PFSK-1 (cell line): Measurements from ENCODE around the gene KLF2.

Experiments
- FOXP2 ChIP-seq: optimal IDR thresholded peaks from 2 replicates; pipeline ENCODE3; 2011; ENCODE audit warnings: borderline replicate concordance, control low read depth, inconsistent platforms; ENCODE audit not compliant: insufficient read depth; ENCODE audit errors: extremely low read length, extremely low read depth
- POLR2AphosphoS5 ChIP-seq: IDR thresholded peaks from 2 replicates; pipeline ENCODE4 v1.6.1; 2012; ENCODE audit warnings: low read depth, mild to moderate bottlenecking, control low read depth, low read length, moderate library complexity
- REST ChIP-seq, 2 experiments: IDR thresholded peaks; 2 replicates each; pipeline versions ENCODE4 v1.6.1 to v1.8.0; 2011 to 2012; ENCODE audit warnings: low read depth in 2 of 2, low read length in 2 of 2, control low read depth in 1 of 2, inconsistent platforms in 1 of 2, mild to moderate bottlenecking in 1 of 2, moderate library complexity in 1 of 2; ENCODE audit not compliant: insufficient read depth in 1 of 2
- SIN3A ChIP-seq: IDR thresholded peaks from 2 replicates; pipeline ENCODE4 v1.6.1; 2012; ENCODE audit warnings: mild to moderate bottlenecking, low read length, moderate library complexity, borderline replicate concordance; ENCODE audit not compliant: insufficient read depth
- TAF1 ChIP-seq: IDR thresholded peaks from 2 replicates; pipeline ENCODE4 v1.6.1; 2012; ENCODE audit warnings: low read length, control low read depth, borderline replicate concordance; ENCODE audit not compliant: insufficient read depth

Gene KLF2

GRCh38 chr19:16351133-16351809, 26.6 kb downstream of the KLF2 start:
- TF ChIP-seq FOXP2, result no peak
- TF ChIP-seq REST (IDR thresholded peaks at IDR 0.05; ENCODE audit: insufficient read depth in 1 of 2, low read depth in 2 of 2, low read length in 2 of 2), result no peak
- no peak for TF ChIP-seq TAF1
- no peak for TF ChIP-seq POLR2AphosphoS5
- TF ChIP-seq SIN3A, result no peak

GRCh38 chr19:16355293-16356043, 30.8 kb downstream of the KLF2 start:
- TF ChIP-seq TAF1 (no peak), REST (IDR thresholded peaks at IDR 0.05; ENCODE audit: insufficient read depth in 1 of 2, low read depth in 2 of 2, low read length in 2 of 2) (no peak), FOXP2 (no peak), SIN3A (no peak)

GRCh38 chr19:16358456-16358855, 33.8 kb downstream of the KLF2 start:
- TF ChIP-seq POLR2AphosphoS5 (no peak), TAF1 (no peak), FOXP2 (no peak), REST (IDR thresholded peaks at IDR 0.05; ENCODE audit: insufficient read depth in 1 of 2, low read depth in 2 of 2, low read length in 2 of 2) (no peak), SIN3A (no peak)

GRCh38 chr19:16359074-16359473, 34.4 kb downstream of the KLF2 start:
- TF ChIP-seq POLR2AphosphoS5 (no peak), TAF1 (no peak)

GRCh38 chr19:16359964-16360363, 35.3 kb downstream of the KLF2 start:
- TF ChIP-seq TAF1 (no peak), FOXP2 (no peak), SIN3A (no peak), REST (IDR thresholded peaks at IDR 0.05; ENCODE audit: insufficient read depth in 1 of 2, low read depth in 2 of 2, low read length in 2 of 2) (no peak), POLR2AphosphoS5 (no peak)
